ENCODE measurements around the gene RFX7. TPM values are rescaled to one million over a fixed set of nuclear protein-coding genes. Genes with fewer than 3 reads are reported as not detected.

Gene RFX7
- total RNA-seq, 1 experiment from 2014 or later, result 5.5 TPM

GRCh38 chr15:56053046-56053400 lies 190.7 kb downstream of the RFX7 start:
- no peaks in the 10 kb centered on the region for H3K4me1 ChIP-seq (replicated peaks)
- H3K4me3 ChIP-seq, result no peak overlapping the region
- no peak for DNase-seq (ENCODE audit: low read depth in 1 of 2, low spot score in 2 of 2)
- no peaks in the 10 kb centered on the region for H3K36me3 ChIP-seq
- no peaks in the 10 kb centered on the region for H3K9me3 ChIP-seq (replicated peaks)
- no peaks in the 10 kb centered on the region for H3K27me3 ChIP-seq (replicated peaks)
- H3K27ac ChIP-seq, result no peak overlapping the region

- H3K27ac ChIP-seq, result no peak overlapping the region
- no peaks in the 10 kb centered on the region; the same call in 1 of the 2 replicates for H3K4me1 ChIP-seq (replicated peaks)
- no peaks in the 10 kb centered on the region for H3K36me3 ChIP-seq
- H3K4me3 ChIP-seq, result no peak overlapping the region
- DNase-seq (ENCODE audit: low read depth in 1 of 2, low spot score in 2 of 2), result peak in 1 of 2 experiments; percentile 39
- no peaks in the 10 kb centered on the region for H3K27me3 ChIP-seq (replicated peaks)
- no peaks in the 10 kb centered on the region for H3K9me3 ChIP-seq (replicated peaks)
These were observed 191.2 kb downstream of the RFX7 start for GRCh38 chr15:56052395-56053045.

GRCh38 chr15:56051676-56052075 lies 192.0 kb downstream of the RFX7 start:
- H3K27ac ChIP-seq, result no peak overlapping the region
- no peak for DNase-seq (ENCODE audit: low read depth in 1 of 2, low spot score in 2 of 2)

GRCh38 chr15:56049577-56049976 lies 194.1 kb downstream of the RFX7 start:
- H3K27me3 ChIP-seq (replicated peaks), result no peaks in the 10 kb centered on the region
- H3K36me3 ChIP-seq, result no peaks in the 10 kb centered on the region
- no peak overlapping the region for H3K4me3 ChIP-seq
- H3K9me3 ChIP-seq (replicated peaks), result no peaks in the 10 kb centered on the region
- H3K27ac ChIP-seq, result no peak overlapping the region
- H3K4me1 ChIP-seq (replicated peaks), result peaks cover 4% of the 10 kb centered on the region
- DNase-seq (ENCODE audit: low read depth in 1 of 2, low spot score in 2 of 2), result no peak

More at GRCh38 chr15:56051676-56052075, 192.0 kb downstream of the RFX7 start:
- peaks cover 4% of the 10 kb centered on the region for H3K4me1 ChIP-seq (replicated peaks)
- H3K27me3 ChIP-seq (replicated peaks), result no peaks in the 10 kb centered on the region
- H3K4me3 ChIP-seq, result no peak overlapping the region
- H3K36me3 ChIP-seq, result no peaks in the 10 kb centered on the region
- no peaks in the 10 kb centered on the region for H3K9me3 ChIP-seq (replicated peaks)

GRCh38 chr15:56047354-56047753 lies 196.3 kb downstream of the RFX7 start:
- Histone ChIP-seq H3K4me1 (replicated peaks) (peaks cover 6% of the 10 kb centered on the region), H3K9me3 (replicated peaks) (no peaks in the 10 kb centered on the region), H3K4me3 (no peak overlapping the region), H3K36me3 (no peaks in the 10 kb centered on the region), H3K27ac (peak overlapping the region; percentile 57), H3K27me3 (replicated peaks) (no peaks in the 10 kb centered on the region)
- DNase-seq (ENCODE audit: low read depth in 1 of 2, low spot score in 2 of 2), result peak in 1 of 2 experiments; percentile 23

GRCh38 chr15:56045068-56045748 lies 198.5 kb downstream of the RFX7 start:
- Histone ChIP-seq H3K4me1 (replicated peaks) (peaks cover 24% of the 10 kb centered on the region), H3K36me3 (no peaks in the 10 kb centered on the region), H3K9me3 (replicated peaks) (no peaks in the 10 kb centered on the region), H3K4me3 (no peak overlapping the region), H3K27me3 (replicated peaks) (no peaks in the 10 kb centered on the region), H3K27ac (no peak overlapping the region)
- no peak for DNase-seq (ENCODE audit: low read depth in 1 of 2, low spot score in 2 of 2)

GRCh38 chr15:56042982-56043980 lies 200.4 kb downstream of the RFX7 start:
- DNase-seq (ENCODE audit: low read depth in 1 of 2, low spot score in 2 of 2), result no peak
- peaks cover 27% of the 10 kb centered on the region for H3K4me1 ChIP-seq (replicated peaks)

GRCh38 chr15:56042498-56042897 lies 201.2 kb downstream of the RFX7 start:
- no peak for DNase-seq (ENCODE audit: low read depth in 1 of 2, low spot score in 2 of 2)
- peaks cover 27% of the 10 kb centered on the region for H3K4me1 ChIP-seq (replicated peaks)
- no peaks in the 10 kb centered on the region for H3K27me3 ChIP-seq (replicated peaks)
- H3K36me3 ChIP-seq, result no peaks in the 10 kb centered on the region
- no peaks in the 10 kb centered on the region for H3K9me3 ChIP-seq (replicated peaks)
- no peak overlapping the region for H3K4me3 ChIP-seq
- H3K27ac ChIP-seq, result no peak overlapping the region

More at GRCh38 chr15:56042982-56043980, 200.4 kb downstream of the RFX7 start:
- no peak overlapping the region for H3K4me3 ChIP-seq
- no peak overlapping the region for H3K27ac ChIP-seq
- H3K27me3 ChIP-seq (replicated peaks), result no peaks in the 10 kb centered on the region
- no peaks in the 10 kb centered on the region for H3K9me3 ChIP-seq (replicated peaks)
- H3K36me3 ChIP-seq, result no peaks in the 10 kb centered on the region

- Histone ChIP-seq H3K36me3 (no peaks in the 10 kb centered on the region), H3K27ac (no peak overlapping the region), H3K27me3 (replicated peaks) (no peaks in the 10 kb centered on the region), H3K9me3 (replicated peaks) (no peaks in the 10 kb centered on the region), H3K4me3 (no peak overlapping the region), H3K4me1 (replicated peaks) (peaks cover 23% of the 10 kb centered on the region)
- DNase-seq (ENCODE audit: low read depth in 1 of 2, low spot score in 2 of 2), result no peak
These were observed 201.6 kb downstream of the RFX7 start for GRCh38 chr15:56042031-56042430.

GRCh38 chr15:56040081-56041035 lies 203.3 kb downstream of the RFX7 start:
- Histone ChIP-seq H3K4me1 (replicated peaks) (peaks cover 23% of the 10 kb centered on the region), H3K27ac (peak overlapping the region; percentile 74), H3K9me3 (replicated peaks) (no peaks in the 10 kb centered on the region), H3K4me3 (no peak overlapping the region), H3K36me3 (no peaks in the 10 kb centered on the region), H3K27me3 (replicated peaks) (no peaks in the 10 kb centered on the region)
- DNase-seq (ENCODE audit: low read depth in 1 of 2, low spot score in 2 of 2), result peak; percentile 60 to 65

- Histone ChIP-seq H3K27ac (no peak overlapping the region), H3K27me3 (replicated peaks) (no peaks in the 10 kb centered on the region), H3K4me1 (replicated peaks) (peaks cover 23% of the 10 kb centered on the region), H3K9me3 (replicated peaks) (no peaks in the 10 kb centered on the region), H3K4me3 (no peak overlapping the region), H3K36me3 (no peaks in the 10 kb centered on the region)
- DNase-seq (ENCODE audit: low read depth in 1 of 2, low spot score in 2 of 2), result no peak
These were observed 205.0 kb downstream of the RFX7 start for GRCh38 chr15:56038707-56039106.

- Histone ChIP-seq H3K36me3 (no peaks in the 10 kb centered on the region), H3K4me3 (no peak overlapping the region), H3K27ac (no peak overlapping the region), H3K9me3 (replicated peaks) (no peaks in the 10 kb centered on the region), H3K4me1 (replicated peaks) (peaks cover 23% of the 10 kb centered on the region), H3K27me3 (replicated peaks) (no peaks in the 10 kb centered on the region)
- DNase-seq (ENCODE audit: low read depth in 1 of 2, low spot score in 2 of 2), result no peak
These were observed 205.7 kb downstream of the RFX7 start for GRCh38 chr15:56038015-56038414.
